Activated CD8-positive, alpha-beta memory T cell treated with anti-CD3 and anti-CD28 coated beads, Interleukin-2, amount 50 U/mL, for 4 hours (primary cell): Measurements from ENCODE around the gene RMDN2.

ENCODE experiments used
- DNase-seq: peaks from one replicate; pipeline ENCODE4 v3.0.0-alpha.2; 2020

RMDN2 gene

DNA sequence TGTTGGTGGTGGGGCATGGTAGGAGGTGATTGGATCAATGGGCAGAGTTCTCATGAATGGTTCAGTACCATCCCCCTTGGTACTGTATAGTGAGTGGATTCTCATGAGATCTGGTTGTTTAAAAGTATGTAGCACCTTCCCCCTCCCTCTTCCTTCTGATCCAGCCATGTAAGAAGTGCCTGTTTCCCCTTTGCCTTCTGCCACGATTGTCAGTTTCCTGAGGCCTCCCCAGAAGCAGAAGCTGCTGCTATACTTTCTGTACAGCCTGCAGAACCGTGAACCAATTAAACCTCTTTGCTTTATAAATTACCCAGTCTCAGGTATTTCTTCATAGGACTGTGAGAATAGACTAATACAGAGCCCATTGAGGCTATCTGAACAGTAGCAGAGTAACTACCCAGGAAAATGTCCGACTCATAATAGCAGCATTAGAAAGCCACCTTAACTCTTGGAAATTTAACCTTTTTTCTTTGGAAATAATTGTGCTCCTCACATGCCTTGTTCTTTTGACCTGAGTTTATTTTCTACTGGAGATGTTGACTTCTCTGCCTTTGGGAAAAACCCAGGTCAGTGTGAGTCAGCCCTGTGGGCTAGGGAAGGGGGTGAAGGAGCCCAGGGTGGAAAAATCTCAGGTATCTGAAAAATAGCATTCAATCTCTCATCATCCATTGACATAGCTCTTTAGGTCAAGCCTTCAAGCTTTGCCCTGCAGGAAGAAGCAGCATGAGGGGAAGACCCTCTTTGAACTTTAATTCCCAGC is 132.7 kb downstream of the RMDN2 start:
- no peak for DNase-seq

DNA sequence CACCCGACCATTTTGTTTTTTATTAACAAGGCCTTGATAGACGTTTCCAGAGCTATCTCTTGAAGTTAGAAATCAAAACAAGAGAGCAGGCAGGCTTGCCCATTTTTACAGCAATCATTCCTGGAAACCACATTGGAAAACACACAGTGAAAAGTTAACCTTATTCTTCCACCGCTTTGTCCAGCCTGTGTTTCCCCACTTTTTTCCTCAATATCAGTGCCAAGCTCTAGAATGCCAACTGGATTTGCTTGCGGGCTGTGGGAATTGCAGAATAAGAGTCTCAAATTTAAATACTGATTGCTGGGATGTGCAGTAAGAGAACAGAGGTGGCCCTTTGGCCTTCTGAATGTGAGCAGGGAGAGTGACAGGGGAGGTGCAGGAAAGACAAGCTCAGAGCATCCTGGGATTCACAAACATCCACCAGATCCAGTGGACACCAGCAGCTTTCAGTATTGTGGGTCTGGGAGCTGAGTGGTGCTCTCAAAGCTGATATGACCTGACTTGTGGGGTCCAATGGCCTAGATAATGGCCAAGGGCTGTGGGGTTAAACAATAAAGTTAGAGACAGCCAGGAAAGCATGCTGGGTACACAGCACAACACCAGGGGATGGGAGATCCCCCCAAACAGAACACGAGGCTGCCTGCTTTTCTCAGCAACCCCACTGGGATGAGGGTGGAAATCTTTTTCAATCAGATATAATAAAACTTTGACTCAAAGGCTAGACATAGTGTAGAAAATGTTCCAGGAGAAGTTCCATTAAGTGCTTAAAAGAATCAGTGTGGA is 135.3 kb downstream of the RMDN2 start:
- no peak for DNase-seq

DNA sequence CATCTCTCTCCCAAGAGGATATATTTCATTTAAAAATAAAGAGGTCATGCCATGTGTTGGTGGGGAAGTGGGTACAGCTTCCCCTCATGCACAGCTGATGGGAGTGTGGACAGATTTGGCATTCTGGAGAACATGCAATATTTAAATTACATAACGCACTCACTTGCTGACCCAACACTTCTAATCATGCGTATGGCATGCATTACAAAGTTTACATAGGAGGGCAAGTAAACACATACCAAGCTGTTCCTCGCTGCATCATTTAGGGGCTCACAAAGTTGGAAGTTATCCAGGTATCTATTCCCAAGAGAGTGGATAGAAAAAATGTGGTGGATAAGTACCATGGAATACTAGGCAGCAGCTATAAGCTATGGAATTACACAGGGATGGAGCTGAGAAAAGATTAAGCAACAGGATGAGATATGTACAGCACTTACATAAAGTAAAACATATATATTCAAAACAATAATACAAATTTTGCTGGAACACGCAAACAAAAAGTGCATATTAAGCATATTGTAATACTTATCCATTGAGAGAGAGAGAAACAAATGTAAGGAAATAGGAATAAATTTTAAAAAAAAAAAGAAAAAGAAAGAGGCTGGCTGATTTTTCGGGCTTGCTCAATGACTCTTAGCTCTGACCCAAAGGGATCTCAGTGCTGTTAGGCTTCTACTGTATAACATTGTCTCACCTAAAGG is 139.9 kb downstream of the RMDN2 start:
- DNase-seq, result no peak

DNA sequence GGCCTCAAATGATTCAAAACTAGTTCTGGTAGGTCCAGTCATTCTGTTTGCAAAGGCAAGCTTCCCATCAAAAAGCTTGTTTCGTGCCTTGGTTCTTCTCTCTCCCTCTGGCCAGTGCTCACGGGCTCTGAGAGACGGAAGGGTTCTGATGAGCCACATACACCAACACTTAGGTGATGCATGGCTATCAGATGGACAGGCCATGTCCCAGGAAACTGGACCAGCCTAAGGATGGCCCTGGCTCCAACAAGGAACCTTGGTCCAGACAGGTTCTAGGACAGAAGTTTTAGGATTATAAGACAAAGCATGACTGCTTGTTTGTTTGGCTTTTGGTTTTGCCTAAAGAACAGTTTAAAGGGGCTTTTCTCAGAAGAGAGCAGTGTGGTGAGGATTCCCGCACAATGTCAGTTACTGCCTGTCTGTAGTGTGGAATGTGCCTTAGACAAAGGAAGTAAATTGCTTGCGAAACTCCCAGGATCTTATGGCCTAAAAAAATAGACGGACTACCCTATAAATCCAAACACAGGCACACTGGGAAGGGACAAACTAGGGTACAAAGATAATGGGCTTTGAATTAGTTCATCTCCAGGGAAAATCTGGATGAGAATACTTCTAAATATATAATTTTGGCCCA is 140.5 kb downstream of the RMDN2 start:
- no peak for DNase-seq

DNA sequence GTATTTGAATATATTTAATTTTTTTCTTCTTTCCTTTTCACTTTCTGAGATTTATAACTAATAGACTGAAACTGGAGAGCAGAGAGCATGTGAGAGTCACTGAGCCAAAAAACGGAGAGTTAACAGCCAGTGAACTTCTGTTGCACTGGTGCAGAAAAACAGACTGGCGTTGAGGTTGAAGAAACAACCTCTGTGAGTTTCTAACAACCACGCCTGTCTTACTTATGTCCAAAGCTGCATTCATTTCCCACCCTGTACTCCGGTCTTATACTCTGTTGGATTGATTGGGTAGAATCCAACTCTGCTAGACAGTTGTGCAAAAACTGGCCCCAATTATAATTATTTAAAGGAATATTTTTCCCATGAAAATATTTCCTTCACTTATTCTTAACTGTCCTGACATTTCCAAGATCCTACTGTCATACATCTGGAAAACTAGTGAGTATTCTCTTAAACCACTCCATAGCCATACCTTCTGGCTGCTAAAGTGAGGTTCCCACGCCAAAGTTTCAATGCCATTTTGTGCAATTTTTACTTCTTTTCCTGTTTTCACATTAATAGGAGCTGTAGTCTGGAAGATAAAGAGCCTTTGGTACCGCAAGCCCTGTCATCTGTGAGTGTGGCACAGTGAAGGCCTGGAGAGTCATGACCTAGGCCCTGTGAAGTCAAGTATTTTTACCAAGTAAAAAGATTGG is 141.5 kb downstream of the RMDN2 start:
- DNase-seq, result no peak
